ENCODE data around the gene NCAM1. TPM values are rescaled to one million over a fixed set of nuclear protein-coding genes. Genes with fewer than 3 reads are reported as not detected.

Gene NCAM1
- total RNA-seq, 1 experiment from 2014 or later: 0.75 TPM

DNA sequence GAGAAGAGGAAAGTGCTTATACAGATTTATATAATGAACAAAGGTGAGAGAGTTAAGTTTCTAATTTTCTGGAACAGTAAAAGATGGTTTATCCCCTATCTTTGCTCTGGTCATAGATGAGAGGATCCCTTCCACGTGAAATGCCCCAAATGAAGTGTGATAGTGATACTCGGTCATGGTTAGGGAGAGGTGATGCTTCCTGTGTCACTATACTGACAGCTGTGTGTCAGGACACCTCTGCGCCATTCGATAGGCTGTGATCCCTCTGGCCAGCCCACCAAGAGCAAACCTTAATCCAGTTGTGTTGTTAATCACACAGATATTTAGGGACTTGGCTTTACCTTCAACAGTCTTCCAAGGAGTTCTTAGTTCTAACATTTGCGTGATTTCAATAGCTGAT is 57.7 kb downstream of the NCAM1 start:
- H3K9me2 ChIP-seq (replicated peaks; ENCODE audit: insufficient read depth, low read length): no peaks in the 10 kb centered on the region
- DNase-seq: no peak
- no peaks in the 10 kb centered on the region for H3K36me3 ChIP-seq (ENCODE audit: insufficient read depth, low read length)
- H3K4me3 ChIP-seq (ENCODE audit: low read length): no peak overlapping the region
- no peaks in the 10 kb centered on the region for H3K27me3 ChIP-seq (ENCODE audit: low read length)
- H3K9ac ChIP-seq (ENCODE audit: low read length): no peak overlapping the region
- H3K79me2 ChIP-seq (ENCODE audit: low read length): no peaks in the 10 kb centered on the region
- no peak overlapping the region for H3K27ac ChIP-seq (ENCODE audit: low read length)
- H4K20me1 ChIP-seq (ENCODE audit: insufficient read depth, low read depth, low read length): no peaks in the 10 kb centered on the region
- H2AFZ ChIP-seq (ENCODE audit: low read length): no peak overlapping the region
- H3K4me1 ChIP-seq (ENCODE audit: low read length): peaks cover 6% of the 10 kb centered on the region; the same call in 1 of the 2 replicates
- H3K9me3 ChIP-seq (ENCODE audit: low read length): no peaks in the 10 kb centered on the region
- H3K4me2 ChIP-seq (ENCODE audit: low read depth, low read length, poor library complexity, severe bottlenecking): no peak overlapping the region

- Histone ChIP-seq H3K9me3 (ENCODE audit: low read length) (no peaks in the 10 kb centered on the region), H4K20me1 (ENCODE audit: insufficient read depth, low read depth, low read length) (no peaks in the 10 kb centered on the region), H3K27me3 (ENCODE audit: low read length) (no peaks in the 10 kb centered on the region), H2AFZ (ENCODE audit: low read length) (no peak overlapping the region), H3K9ac (ENCODE audit: low read length) (no peak overlapping the region), H3K4me2 (ENCODE audit: low read depth, low read length, poor library complexity, severe bottlenecking) (no peak overlapping the region), H3K4me1 (ENCODE audit: low read length) (peaks cover 6% of the 10 kb centered on the region; the same call in 1 of the 2 replicates), H3K27ac (ENCODE audit: low read length) (no peak overlapping the region), H3K36me3 (ENCODE audit: insufficient read depth, low read length) (no peaks in the 10 kb centered on the region), H3K9me2 (replicated peaks; ENCODE audit: insufficient read depth, low read length) (no peaks in the 10 kb centered on the region), H3K4me3 (ENCODE audit: low read length) (no peak overlapping the region), H3K79me2 (ENCODE audit: low read length) (no peaks in the 10 kb centered on the region)
- DNase-seq: no peak
These were observed 58.5 kb downstream of the NCAM1 start for GRCh38 chr11:113019711-113020110.

- Histone ChIP-seq H3K27me3 (ENCODE audit: low read length) (no peaks in the 10 kb centered on the region), H3K4me2 (ENCODE audit: low read depth, low read length, poor library complexity, severe bottlenecking) (no peak overlapping the region), H3K9ac (ENCODE audit: low read length) (no peak overlapping the region), H2AFZ (ENCODE audit: low read length) (no peak overlapping the region), H3K4me1 (ENCODE audit: low read length) (peaks cover 6% of the 10 kb centered on the region; the same call in 1 of the 2 replicates), H3K79me2 (ENCODE audit: low read length) (no peaks in the 10 kb centered on the region), H3K27ac (ENCODE audit: low read length) (no peak overlapping the region), H3K36me3 (ENCODE audit: insufficient read depth, low read length) (no peaks in the 10 kb centered on the region), H4K20me1 (ENCODE audit: insufficient read depth, low read depth, low read length) (no peaks in the 10 kb centered on the region), H3K9me2 (replicated peaks; ENCODE audit: insufficient read depth, low read length) (no peaks in the 10 kb centered on the region), H3K9me3 (ENCODE audit: low read length) (no peaks in the 10 kb centered on the region), H3K4me3 (ENCODE audit: low read length) (no peak overlapping the region)
- DNase-seq: no peak
These were observed 59.9 kb downstream of the NCAM1 start for GRCh38 chr11:113021111-113021510.

DNA sequence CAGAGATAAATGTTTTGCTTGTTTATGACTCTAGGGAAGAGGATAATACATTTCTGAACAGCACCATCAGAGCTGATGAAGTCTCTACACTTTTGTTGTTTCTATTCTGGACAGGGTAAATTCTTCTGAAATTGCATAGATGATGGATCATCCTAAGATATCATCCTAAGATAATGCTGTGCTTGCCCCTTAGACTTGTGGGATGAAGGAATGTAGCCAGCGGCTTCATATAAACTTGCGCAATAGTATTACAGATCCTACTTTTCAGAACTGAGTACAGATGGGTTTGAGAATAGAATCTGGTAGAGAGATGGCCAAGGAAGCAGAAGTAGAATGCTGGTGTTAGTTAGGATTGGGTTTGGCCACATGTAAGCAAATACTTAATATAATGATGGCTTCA is 61.0 kb downstream of the NCAM1 start:
- H3K9ac ChIP-seq (ENCODE audit: low read length): no peak overlapping the region
- no peaks in the 10 kb centered on the region for H3K79me2 ChIP-seq (ENCODE audit: low read length)
- H3K27me3 ChIP-seq (ENCODE audit: low read length): no peaks in the 10 kb centered on the region
- H3K9me2 ChIP-seq (replicated peaks; ENCODE audit: insufficient read depth, low read length): no peaks in the 10 kb centered on the region
- H3K4me2 ChIP-seq (ENCODE audit: low read depth, low read length, poor library complexity, severe bottlenecking): no peak overlapping the region
- no peaks in the 10 kb centered on the region for H3K9me3 ChIP-seq (ENCODE audit: low read length)
- H2AFZ ChIP-seq (ENCODE audit: low read length): no peak overlapping the region
- no peaks in the 10 kb centered on the region for H4K20me1 ChIP-seq (ENCODE audit: insufficient read depth, low read depth, low read length)
- H3K36me3 ChIP-seq (ENCODE audit: insufficient read depth, low read length): no peaks in the 10 kb centered on the region
- H3K27ac ChIP-seq (ENCODE audit: low read length): no peak overlapping the region
- no peak for DNase-seq
- peaks cover 6% of the 10 kb centered on the region; the same call in 1 of the 2 replicates for H3K4me1 ChIP-seq (ENCODE audit: low read length)
- H3K4me3 ChIP-seq (ENCODE audit: low read length): no peak overlapping the region

GRCh38 chr11:113023228-113023627 is 62.0 kb downstream of the NCAM1 start:
- Histone ChIP-seq H2AFZ (ENCODE audit: low read length) (no peak overlapping the region), H3K4me2 (ENCODE audit: low read depth, low read length, poor library complexity, severe bottlenecking) (peak overlapping the region; percentile 4), H3K79me2 (ENCODE audit: low read length) (no peaks in the 10 kb centered on the region), H3K9me2 (replicated peaks; ENCODE audit: insufficient read depth, low read length) (no peaks in the 10 kb centered on the region), H3K4me3 (ENCODE audit: low read length) (no peak overlapping the region), H3K4me1 (ENCODE audit: low read length) (peaks cover 6% of the 10 kb centered on the region; the same call in 1 of the 2 replicates), H3K36me3 (ENCODE audit: insufficient read depth, low read length) (no peaks in the 10 kb centered on the region), H3K27ac (ENCODE audit: low read length) (no peak overlapping the region), H3K27me3 (ENCODE audit: low read length) (no peaks in the 10 kb centered on the region), H3K9me3 (ENCODE audit: low read length) (no peaks in the 10 kb centered on the region), H4K20me1 (ENCODE audit: insufficient read depth, low read depth, low read length) (no peaks in the 10 kb centered on the region), H3K9ac (ENCODE audit: low read length) (no peak overlapping the region)
- no peak for DNase-seq

- H3K4me3 ChIP-seq (ENCODE audit: low read length): no peak overlapping the region
- H3K9ac ChIP-seq (ENCODE audit: low read length): no peak overlapping the region
- H3K79me2 ChIP-seq (ENCODE audit: low read length): no peaks in the 10 kb centered on the region
- no peak overlapping the region for H3K27ac ChIP-seq (ENCODE audit: low read length)
- no peaks in the 10 kb centered on the region for H3K36me3 ChIP-seq (ENCODE audit: insufficient read depth, low read length)
- no peak for DNase-seq
- H4K20me1 ChIP-seq (ENCODE audit: insufficient read depth, low read depth, low read length): no peaks in the 10 kb centered on the region
- no peaks in the 10 kb centered on the region for H3K27me3 ChIP-seq (ENCODE audit: low read length)
- no peak overlapping the region for H2AFZ ChIP-seq (ENCODE audit: low read length)
- H3K4me2 ChIP-seq (ENCODE audit: low read depth, low read length, poor library complexity, severe bottlenecking): no peak overlapping the region
- peaks cover 6% of the 10 kb centered on the region; the same call in 1 of the 2 replicates for H3K4me1 ChIP-seq (ENCODE audit: low read length)
- no peaks in the 10 kb centered on the region for H3K9me2 ChIP-seq (replicated peaks; ENCODE audit: insufficient read depth, low read length)
- H3K9me3 ChIP-seq (ENCODE audit: low read length): no peaks in the 10 kb centered on the region
These were observed 62.8 kb downstream of the NCAM1 start for GRCh38 chr11:113023986-113024385.

GRCh38 chr11:113026778-113027177 is 65.6 kb downstream of the NCAM1 start:
- Histone ChIP-seq H3K4me1 (ENCODE audit: low read length) (peaks cover 6% of the 10 kb centered on the region; the same call in 1 of the 2 replicates), H3K79me2 (ENCODE audit: low read length) (no peaks in the 10 kb centered on the region), H4K20me1 (ENCODE audit: insufficient read depth, low read depth, low read length) (no peaks in the 10 kb centered on the region), H3K4me3 (ENCODE audit: low read length) (no peak overlapping the region), H3K9me3 (ENCODE audit: low read length) (no peaks in the 10 kb centered on the region), H3K4me2 (ENCODE audit: low read depth, low read length, poor library complexity, severe bottlenecking) (no peak overlapping the region), H3K9me2 (replicated peaks; ENCODE audit: insufficient read depth, low read length) (no peaks in the 10 kb centered on the region), H3K27me3 (ENCODE audit: low read length) (no peaks in the 10 kb centered on the region), H3K27ac (ENCODE audit: low read length) (no peak overlapping the region), H3K9ac (ENCODE audit: low read length) (no peak overlapping the region), H2AFZ (ENCODE audit: low read length) (no peak overlapping the region), H3K36me3 (ENCODE audit: insufficient read depth, low read length) (no peaks in the 10 kb centered on the region)
- DNase-seq: no peak

DNA sequence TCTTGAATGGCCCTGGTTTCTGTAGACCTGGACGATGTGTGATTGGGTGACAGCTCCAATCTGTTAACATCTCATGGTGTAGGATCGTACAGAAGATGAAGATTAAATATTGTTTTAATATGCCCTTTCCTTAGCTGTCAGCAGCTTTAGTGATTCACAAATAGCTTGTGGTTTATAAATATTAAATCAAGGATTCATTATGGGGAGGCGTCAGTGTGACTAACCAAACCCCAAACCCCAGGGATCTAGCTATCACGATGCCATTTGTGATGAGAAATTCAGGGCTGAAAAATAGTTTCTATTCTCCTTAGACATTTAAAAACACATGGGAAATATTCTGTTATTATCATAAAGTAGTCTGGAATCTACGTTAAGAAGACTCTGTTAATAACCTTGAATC is 73.4 kb downstream of the NCAM1 start:
- no peak overlapping the region for H2AFZ ChIP-seq (ENCODE audit: low read length)
- no peaks in the 10 kb centered on the region for H3K79me2 ChIP-seq (ENCODE audit: low read length)

GRCh38 chr11:113035708-113036107 is 74.5 kb downstream of the NCAM1 start:
- Histone ChIP-seq H3K9me2 (replicated peaks; ENCODE audit: insufficient read depth, low read length) (no peaks in the 10 kb centered on the region), H3K9ac (ENCODE audit: low read length) (no peak overlapping the region), H3K4me1 (ENCODE audit: low read length) (no peaks in the 10 kb centered on the region), H3K27ac (ENCODE audit: low read length) (no peak overlapping the region), H2AFZ (ENCODE audit: low read length) (no peak overlapping the region), H3K4me2 (ENCODE audit: low read depth, low read length, poor library complexity, severe bottlenecking) (no peak overlapping the region), H3K9me3 (ENCODE audit: low read length) (no peaks in the 10 kb centered on the region), H3K79me2 (ENCODE audit: low read length) (no peaks in the 10 kb centered on the region), H3K4me3 (ENCODE audit: low read length) (no peak overlapping the region), H3K36me3 (ENCODE audit: insufficient read depth, low read length) (no peaks in the 10 kb centered on the region), H3K27me3 (ENCODE audit: low read length) (no peaks in the 10 kb centered on the region), H4K20me1 (ENCODE audit: insufficient read depth, low read depth, low read length) (no peaks in the 10 kb centered on the region)
- DNase-seq: no peak

More for the DNA sequence above, 73.4 kb downstream of the NCAM1 start:
- DNase-seq: no peak
- no peaks in the 10 kb centered on the region for H3K36me3 ChIP-seq (ENCODE audit: insufficient read depth, low read length)
- no peaks in the 10 kb centered on the region for H4K20me1 ChIP-seq (ENCODE audit: insufficient read depth, low read depth, low read length)
- H3K9ac ChIP-seq (ENCODE audit: low read length): no peak overlapping the region
- H3K9me2 ChIP-seq (replicated peaks; ENCODE audit: insufficient read depth, low read length): no peaks in the 10 kb centered on the region
- no peaks in the 10 kb centered on the region for H3K4me1 ChIP-seq (ENCODE audit: low read length)
- no peaks in the 10 kb centered on the region for H3K9me3 ChIP-seq (ENCODE audit: low read length)
- no peaks in the 10 kb centered on the region for H3K27me3 ChIP-seq (ENCODE audit: low read length)
- H3K27ac ChIP-seq (ENCODE audit: low read length): no peak overlapping the region
- no peak overlapping the region for H3K4me2 ChIP-seq (ENCODE audit: low read depth, low read length, poor library complexity, severe bottlenecking)
- H3K4me3 ChIP-seq (ENCODE audit: low read length): no peak overlapping the region
